IPS DF 6.9 (cell line): ENCODE measurements around the gene COL7A1.
"Not testable (repeated sequence)": the region's sequence is repeated elsewhere in the genome, so short reads cannot be mapped to it uniquely, and the experiment has no call there.

ENCODE experiments used
- DNase-seq: peaks from one replicate; pipeline ENCODE4 v3.0.0-alpha.2; 2013; ENCODE audit warnings: low read depth, low spot score
- H3K27ac ChIP-seq: one replicate; pipeline ENCODE4 v1.5.1; 2013; ENCODE audit warnings: low read length, control low read depth
- H3K27me3 ChIP-seq: 2 replicates; pipeline ENCODE4 v1.6.1; 2013; ENCODE audit warnings: mild to moderate bottlenecking, low read length; ENCODE audit not compliant: control insufficient read depth, insufficient read depth
- H3K36me3 ChIP-seq: 2 replicates; pipeline ENCODE4 v1.6.1; 2013; ENCODE audit warnings: low read length; ENCODE audit not compliant: control insufficient read depth, insufficient read depth
- H3K4me1 ChIP-seq: 2 replicates; pipeline ENCODE4 v1.6.1; 2013; ENCODE audit warnings: low read length; ENCODE audit not compliant: control insufficient read depth, insufficient read depth
- H3K4me3 ChIP-seq: 2 replicates; pipeline ENCODE4 v1.5.1; 2013; ENCODE audit warnings: mild to moderate bottlenecking, low read length
- H3K9me3 ChIP-seq: 2 replicates; pipeline ENCODE4 v1.6.1; 2013; ENCODE audit warnings: low read length, inconsistent platforms; ENCODE audit not compliant: control insufficient read depth, insufficient read depth
- WGBS: extraction: QIAGEN DNeasy Blood & Tissue Kit; methylation state at CpG from one replicate; pipeline ENCODE4 v1.1.7; 2013; ENCODE audit warnings: mixed read lengths, missing lambda C conversion rate; ENCODE audit not compliant: insufficient read length, insufficient coverage; 5-methylcytosine and 5-hydroxymethylcytosine counted together

The COL7A1 gene

GRCh38 chr3:48538451-48538850, 56.7 kb downstream of the COL7A1 start:
- no CpG with 5 or more reads among the region's 12 CpGs for WGBS
- Histone ChIP-seq H3K27me3 (no peaks in the 10 kb centered on the region), H3K9me3 (no peaks in the 10 kb centered on the region), H3K4me1 (no peaks in the 10 kb centered on the region), H3K4me3 (no peak overlapping the region), H3K27ac (no peak overlapping the region), H3K36me3 (peaks cover 27% of the 10 kb centered on the region)
- no peak for DNase-seq

- H3K4me1 ChIP-seq, result no peaks in the 10 kb centered on the region
- no CpG with 5 or more reads among the region's 5 CpGs for WGBS
- H3K9me3 ChIP-seq, result no peaks in the 10 kb centered on the region
- H3K27ac ChIP-seq, result no peak overlapping the region
- no peak overlapping the region for H3K4me3 ChIP-seq
- peaks cover 24% of the 10 kb centered on the region for H3K36me3 ChIP-seq
- H3K27me3 ChIP-seq, result no peaks in the 10 kb centered on the region
- DNase-seq, result no peak
Measured at GRCh38 chr3:48536785-48537184, 58.3 kb downstream of the COL7A1 start.

- no CpG with 5 or more reads among the region's 19 CpGs for WGBS
- H3K4me3 ChIP-seq, result no peak overlapping the region
- no peak overlapping the region for H3K27ac ChIP-seq
- no peaks in the 10 kb centered on the region for H3K27me3 ChIP-seq
- DNase-seq, result no peak
- H3K36me3 ChIP-seq, result peaks cover 24% of the 10 kb centered on the region
- H3K9me3 ChIP-seq, result no peaks in the 10 kb centered on the region
- H3K4me1 ChIP-seq, result no peaks in the 10 kb centered on the region
Measured at GRCh38 chr3:48536116-48536515, 59.0 kb downstream of the COL7A1 start.

GRCh38 chr3:48535578-48535977, 59.6 kb downstream of the COL7A1 start:
- H3K9me3 ChIP-seq, result no peaks in the 10 kb centered on the region
- DNase-seq, result no peak
- H3K27me3 ChIP-seq, result no peaks in the 10 kb centered on the region
- H3K4me1 ChIP-seq, result no peaks in the 10 kb centered on the region
- no peak overlapping the region for H3K4me3 ChIP-seq
- WGBS, result no CpG with 5 or more reads among the region's 4 CpGs
- H3K36me3 ChIP-seq, result peaks cover 24% of the 10 kb centered on the region
- no peak overlapping the region for H3K27ac ChIP-seq

- no CpG with 5 or more reads among the region's 2 CpGs for WGBS
- peaks cover 13% of the 10 kb centered on the region for H3K36me3 ChIP-seq
Measured at GRCh38 chr3:48532977-48533337, 62.2 kb downstream of the COL7A1 start.

GRCh38 chr3:48532271-48532976, 62.7 kb downstream of the COL7A1 start:
- H3K27me3 ChIP-seq, result no peaks in the 10 kb centered on the region
- H3K27ac ChIP-seq, result no peak overlapping the region
- no CpG with 5 or more reads among the region's 6 CpGs for WGBS
- peaks cover 13% of the 10 kb centered on the region for H3K36me3 ChIP-seq
- H3K9me3 ChIP-seq, result no peaks in the 10 kb centered on the region
- no peaks in the 10 kb centered on the region; the same call in 1 of the 2 replicates for H3K4me1 ChIP-seq
- no peak for DNase-seq
- H3K4me3 ChIP-seq, result no peak overlapping the region

More at GRCh38 chr3:48532977-48533337, 62.2 kb downstream of the COL7A1 start:
- DNase-seq, result no peak
- no peak overlapping the region for H3K27ac ChIP-seq
- no peaks in the 10 kb centered on the region for H3K9me3 ChIP-seq
- H3K4me3 ChIP-seq, result no peak overlapping the region
- no peaks in the 10 kb centered on the region; the same call in 1 of the 2 replicates for H3K4me1 ChIP-seq
- no peaks in the 10 kb centered on the region for H3K27me3 ChIP-seq

- H3K27me3 ChIP-seq, DNase-seq, H3K36me3 ChIP-seq, H3K27ac ChIP-seq, H3K4me3 ChIP-seq, H3K9me3 ChIP-seq, H3K4me1 ChIP-seq: not testable (repeated sequence)
- no CpG with 5 or more reads among the region's 4 CpGs for WGBS
Measured at GRCh38 chr3:48530701-48531100, 64.4 kb downstream of the COL7A1 start.

GRCh38 chr3:48528754-48529153, 66.4 kb downstream of the COL7A1 start:
- Histone ChIP-seq H3K9me3 (no peaks in the 10 kb centered on the region), H3K27ac (no peak overlapping the region), H3K27me3 (no peaks in the 10 kb centered on the region), H3K36me3 (no peaks in the 10 kb centered on the region; the same call in 1 of the 2 replicates), H3K4me3 (no peak overlapping the region), H3K4me1 (no peaks in the 10 kb centered on the region; the same call in 1 of the 2 replicates)
- DNase-seq, result no peak
- no CpG with 5 or more reads among the region's 3 CpGs for WGBS

GRCh38 chr3:48528048-48528447, 67.1 kb downstream of the COL7A1 start:
- no CpG with 5 or more reads among the region's 9 CpGs for WGBS
- Histone ChIP-seq H3K27ac (no peak overlapping the region), H3K27me3 (no peaks in the 10 kb centered on the region), H3K4me3 (no peak overlapping the region), H3K4me1 (no peaks in the 10 kb centered on the region; the same call in 1 of the 2 replicates), H3K36me3 (no peaks in the 10 kb centered on the region; the same call in 1 of the 2 replicates), H3K9me3 (no peaks in the 10 kb centered on the region)
- DNase-seq, result no peak

GRCh38 chr3:48524970-48525369, 70.2 kb downstream of the COL7A1 start:
- H3K4me1 ChIP-seq, result no peaks in the 10 kb centered on the region; the same call in 1 of the 2 replicates
- no peaks in the 10 kb centered on the region for H3K9me3 ChIP-seq
- H3K4me3 ChIP-seq, result no peak overlapping the region
- H3K36me3 ChIP-seq, result no peaks in the 10 kb centered on the region; the same call in 1 of the 2 replicates
- no peaks in the 10 kb centered on the region for H3K27me3 ChIP-seq
- no peak for DNase-seq
- WGBS, result no CpG with 5 or more reads among the region's 9 CpGs
- H3K27ac ChIP-seq, result no peak overlapping the region

GRCh38 chr3:48521635-48522034, 73.5 kb downstream of the COL7A1 start:
- Histone ChIP-seq H3K27me3 (no peaks in the 10 kb centered on the region), H3K4me1 (no peaks in the 10 kb centered on the region), H3K27ac (no peak overlapping the region), H3K4me3 (no peak overlapping the region), H3K9me3 (no peaks in the 10 kb centered on the region), H3K36me3 (peaks cover 10% of the 10 kb centered on the region)
- DNase-seq, result no peak
- WGBS, result no CpG with 5 or more reads among the region's 6 CpGs
